Hematopoietic multipotent progenitor cell treated with erythropoietin and hydrocortisone succinate and interleukin-3 and kit ligand, for 8 days (in vitro differentiated cells): ENCODE results near the gene POU2AF1.

Experiments used
- DNase-seq: peaks from one replicate; pipeline ENCODE4 v3.0.0-alpha.2; 2015

POU2AF1 gene

DNA sequence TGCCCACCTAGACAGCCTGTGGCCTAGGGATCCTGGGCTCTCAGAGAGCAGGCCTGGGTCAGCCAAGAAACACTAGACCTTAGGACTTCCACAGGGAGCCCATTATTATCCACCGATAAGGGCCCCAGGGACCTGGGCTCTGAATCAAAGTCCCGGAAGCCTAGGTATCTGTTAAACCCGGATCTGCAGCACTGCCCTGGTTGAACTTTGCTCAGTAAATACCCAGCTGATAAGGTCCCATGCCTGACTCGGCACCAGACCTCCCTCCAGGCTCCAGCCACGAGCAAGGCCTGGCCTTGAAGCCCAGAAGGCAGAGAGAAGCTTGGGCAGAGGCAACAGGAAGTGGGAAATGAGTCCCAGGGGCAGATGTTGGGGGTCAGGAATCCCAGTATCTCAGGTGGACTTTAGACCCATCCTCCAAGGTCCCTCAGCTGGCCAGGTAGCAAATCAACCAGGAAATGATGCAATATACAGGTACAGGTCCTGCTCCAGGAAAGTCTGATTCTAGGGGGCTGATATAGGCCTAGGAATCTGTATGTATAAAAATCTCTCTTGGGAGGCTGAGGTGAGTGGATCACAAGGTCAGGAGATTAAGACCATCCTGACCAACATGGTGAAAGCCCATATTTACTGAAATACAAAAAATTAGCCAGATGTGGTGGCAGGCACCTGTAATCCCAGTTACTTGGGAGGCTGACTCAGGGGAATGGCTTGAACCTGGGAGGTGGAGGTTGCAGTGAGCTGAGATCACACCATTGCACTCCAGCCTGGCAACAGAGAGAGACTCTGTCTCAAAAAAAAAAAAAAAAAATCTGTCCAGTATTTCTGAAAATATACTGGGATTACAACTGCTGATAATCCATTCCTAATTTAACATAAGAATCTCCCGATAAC is 18.7 kb downstream of the POU2AF1 start:
- DNase-seq: no peak

DNA sequence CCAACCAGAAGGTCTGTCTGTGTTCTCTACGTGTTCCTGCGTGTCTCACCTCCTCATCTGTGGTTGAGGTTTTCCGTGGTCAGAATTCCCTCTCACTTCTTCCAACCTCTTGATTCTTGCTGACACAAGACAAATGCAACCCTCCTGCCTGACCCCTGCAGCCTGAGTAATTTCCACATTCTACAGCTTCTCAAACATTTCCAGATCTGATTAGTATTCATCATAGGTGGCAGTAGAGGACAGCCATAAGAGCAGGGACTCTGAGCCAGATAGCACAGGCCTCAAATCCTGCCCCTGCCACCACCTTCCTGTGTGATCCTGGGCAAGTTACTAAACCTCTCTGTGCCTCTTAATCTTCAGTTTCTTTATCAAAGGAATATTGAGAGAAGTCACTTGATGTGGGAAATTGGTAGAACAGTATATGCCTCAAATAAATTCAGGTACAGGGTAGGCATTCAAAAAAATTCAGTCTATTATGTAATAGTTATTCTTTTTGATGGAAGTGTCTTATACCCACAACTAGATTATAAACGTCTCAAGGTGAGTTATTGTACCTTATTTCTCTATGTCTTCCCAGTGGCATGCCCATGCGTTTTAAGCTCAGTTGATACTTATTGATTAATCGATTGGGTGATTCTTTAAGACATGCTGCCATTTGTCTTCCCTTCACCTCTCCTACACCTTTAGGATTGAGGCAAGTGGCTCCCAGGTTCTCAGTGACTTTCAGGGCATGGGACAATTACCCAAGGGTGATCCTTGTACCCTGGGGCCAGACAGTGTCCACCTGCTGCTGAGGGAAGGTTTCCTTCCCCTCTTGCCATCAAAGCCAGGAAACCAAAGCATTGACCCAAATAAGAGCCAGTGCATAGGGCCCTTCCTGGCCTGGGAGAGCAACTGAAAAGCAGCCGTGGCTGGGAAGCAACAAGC is 19.6 kb downstream of the POU2AF1 start:
- DNase-seq: no peak

DNA sequence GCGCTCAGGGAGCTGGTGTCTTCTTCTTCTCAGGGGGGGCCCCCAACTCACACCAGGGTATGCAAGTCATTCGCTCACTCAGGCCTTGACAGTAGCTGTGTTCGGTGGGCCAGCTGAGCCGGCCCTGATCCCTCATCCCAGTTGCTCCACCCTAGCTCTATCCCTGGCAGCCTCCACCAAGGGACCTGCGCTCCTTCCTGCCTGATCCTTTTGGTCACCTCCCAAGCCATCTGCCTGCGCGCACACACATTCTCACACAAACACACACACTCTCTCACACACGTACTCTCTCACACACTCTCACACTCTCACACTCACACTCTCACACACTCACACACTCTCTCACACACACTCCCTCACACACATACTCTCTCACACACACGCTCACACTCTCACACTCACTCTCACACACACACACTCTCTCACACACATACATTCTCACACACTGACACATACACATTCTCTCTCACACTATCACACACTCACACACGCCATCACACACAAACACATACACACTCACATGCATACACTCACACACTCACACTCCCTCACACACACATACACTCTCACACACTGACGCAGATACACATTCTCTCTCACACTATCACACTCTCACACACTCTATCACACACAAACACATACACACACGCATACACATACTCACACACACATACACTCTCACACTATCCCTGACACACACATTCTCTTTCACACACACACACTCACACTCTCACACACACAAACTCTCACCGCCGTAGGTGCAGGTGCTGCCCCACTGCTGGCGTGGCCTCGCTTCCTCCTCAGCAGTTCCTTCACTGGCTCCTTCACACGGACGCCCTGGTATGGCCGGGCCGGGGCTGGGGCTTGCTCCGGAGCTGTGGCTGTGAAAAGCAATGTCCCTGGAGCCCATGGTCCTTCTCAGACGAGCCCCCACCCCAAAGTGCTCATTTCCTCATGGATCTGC is 20.8 kb downstream of the POU2AF1 start:
- no peak for DNase-seq

DNA sequence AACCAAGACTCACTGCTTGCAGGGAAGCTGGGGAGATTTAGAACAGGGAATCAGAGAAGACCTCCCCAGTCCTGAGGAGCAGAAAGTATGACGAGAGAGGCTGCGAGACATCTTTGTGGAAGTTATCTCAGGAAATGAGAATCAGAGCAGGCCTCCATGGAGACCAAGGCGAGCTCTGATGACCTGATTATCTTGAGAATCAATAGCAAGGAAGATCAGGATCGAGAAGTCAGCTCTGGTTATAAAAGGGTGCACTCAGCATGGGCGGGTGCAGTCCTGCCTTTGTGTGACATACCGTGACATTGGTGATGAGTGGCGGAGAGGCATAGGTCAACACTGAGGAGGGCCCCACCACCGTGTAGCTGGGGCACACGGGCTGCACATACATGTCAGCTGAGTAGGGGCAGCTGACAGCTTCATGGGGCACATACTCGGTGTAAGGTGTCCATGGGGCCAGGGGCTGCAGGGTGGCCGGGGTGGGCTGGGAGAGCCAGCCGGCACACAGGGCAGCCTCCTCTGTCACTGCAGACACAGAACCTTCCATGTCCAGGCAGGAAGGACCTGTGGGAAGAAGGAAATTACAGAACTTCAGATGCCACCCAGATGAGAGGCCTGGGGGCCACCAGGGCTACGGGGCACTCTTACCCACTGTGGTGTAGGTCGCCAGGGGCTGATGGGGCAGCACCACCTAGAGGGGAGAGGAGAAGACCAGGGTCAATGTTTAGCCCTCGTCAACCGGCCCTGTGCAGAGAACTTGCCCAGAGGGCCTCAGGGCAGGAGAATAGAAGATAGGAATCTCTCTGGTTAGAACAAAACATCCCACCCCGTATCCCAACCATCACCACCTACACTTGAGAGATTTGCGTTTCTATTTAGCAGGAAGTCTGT is 21.7 kb downstream of the POU2AF1 start:
- DNase-seq: no peak

DNA sequence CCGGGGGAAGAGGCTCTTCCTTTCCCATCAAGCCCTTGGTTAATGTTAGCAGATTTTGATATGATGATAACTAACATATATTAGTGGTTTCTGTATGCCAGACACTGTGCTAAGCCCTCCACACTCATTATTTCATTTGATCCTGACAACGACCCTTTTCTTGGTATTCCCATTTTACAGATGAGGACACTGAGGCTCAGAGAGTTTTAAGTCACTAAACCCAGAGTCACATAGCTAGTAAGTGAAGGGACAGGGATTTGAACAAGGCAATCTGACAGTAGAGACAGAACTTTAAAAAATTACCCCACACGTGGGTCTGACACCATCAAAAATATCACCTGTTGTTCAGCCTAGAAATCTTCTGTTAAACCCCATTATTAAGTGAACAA is 22.4 kb downstream of the POU2AF1 start:
- no peak for DNase-seq

- no peak for DNase-seq
Measured at GRCh38 chr11:111355956-111356659, 23.0 kb downstream of the POU2AF1 start.

DNA sequence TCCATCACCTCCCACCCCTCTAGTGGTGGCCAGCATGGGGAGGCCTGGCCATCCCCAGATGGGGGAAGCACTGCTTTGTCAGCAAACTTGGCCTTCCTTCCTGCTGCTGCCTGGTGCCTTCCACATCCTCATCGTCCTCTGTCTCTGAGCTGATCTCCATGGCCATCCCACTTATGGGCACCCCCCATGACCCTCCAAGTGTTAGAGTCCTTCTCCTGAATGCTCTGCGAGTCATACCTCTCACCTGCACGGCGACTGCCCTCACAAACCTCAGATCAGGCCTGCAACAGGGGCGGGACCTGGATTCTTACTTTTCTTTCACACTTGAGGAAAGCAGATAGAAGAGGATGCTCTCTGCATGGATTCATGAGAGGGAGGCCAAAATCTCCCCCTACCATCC is 24.0 kb downstream of the POU2AF1 start:
- no peak for DNase-seq

DNA sequence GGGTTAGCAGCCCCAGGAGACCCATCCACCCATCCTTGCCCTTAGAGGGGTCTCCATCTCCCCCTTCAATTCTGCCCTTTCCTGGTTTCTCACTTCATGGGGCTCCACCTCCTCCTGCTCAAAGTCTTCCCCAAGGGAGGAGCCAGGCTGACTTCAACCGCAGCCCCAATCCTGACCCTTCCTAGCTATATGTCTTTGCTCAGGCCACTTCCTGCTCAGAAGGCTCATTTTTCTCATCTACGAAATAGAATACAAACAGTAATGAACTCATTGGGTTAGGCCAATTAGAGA is 24.5 kb downstream of the POU2AF1 start:
- no peak for DNase-seq

DNA sequence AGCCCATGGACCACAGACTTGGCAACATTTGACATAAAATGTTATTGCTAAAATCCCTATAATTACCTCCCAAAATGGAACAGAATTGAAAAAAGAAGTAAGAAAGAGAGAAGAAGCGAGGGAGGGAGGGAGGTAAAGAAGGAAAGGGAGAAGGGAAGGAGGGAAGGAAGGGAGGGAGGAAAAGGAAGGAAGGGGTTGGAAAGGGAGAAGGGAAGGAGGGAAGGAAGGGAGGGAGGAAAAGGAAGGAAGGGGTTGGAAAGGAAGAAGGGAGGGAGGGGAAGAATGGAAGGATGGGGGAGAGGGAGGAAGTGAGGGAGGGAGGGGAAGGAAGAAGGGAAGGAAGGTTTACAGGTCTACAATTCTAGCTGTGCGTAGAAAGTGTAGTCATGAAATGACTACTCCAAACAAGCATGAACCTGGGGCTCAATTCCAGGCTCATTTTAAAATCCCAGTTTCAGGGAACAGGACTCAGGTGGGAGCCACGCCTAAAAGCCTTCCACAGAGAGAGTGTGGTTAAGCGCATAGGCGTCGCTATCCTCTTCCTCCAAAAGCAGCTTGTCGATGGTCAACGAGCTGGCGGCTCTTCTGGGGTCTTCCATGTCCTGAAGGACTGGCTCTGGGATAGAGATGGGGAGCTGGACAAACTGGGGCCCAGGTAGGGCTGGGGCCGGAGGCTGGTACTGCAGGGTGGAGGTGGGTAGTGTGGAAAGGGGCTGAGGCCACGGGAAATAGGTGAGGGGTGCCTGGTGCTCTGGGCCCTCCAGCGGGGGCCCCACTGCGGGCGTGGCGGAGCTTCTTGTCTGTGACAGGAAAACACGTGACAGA is 25.1 kb downstream of the POU2AF1 start:
- no peak for DNase-seq

- DNase-seq: no peak
Measured at GRCh38 chr11:111352935-111353710, 26.0 kb downstream of the POU2AF1 start.

GRCh38 chr11:111352231-111352746 is 26.8 kb downstream of the POU2AF1 start:
- no peak for DNase-seq

- no peak for DNase-seq
Measured at GRCh38 chr11:111351374-111352055, 27.6 kb downstream of the POU2AF1 start.

DNA sequence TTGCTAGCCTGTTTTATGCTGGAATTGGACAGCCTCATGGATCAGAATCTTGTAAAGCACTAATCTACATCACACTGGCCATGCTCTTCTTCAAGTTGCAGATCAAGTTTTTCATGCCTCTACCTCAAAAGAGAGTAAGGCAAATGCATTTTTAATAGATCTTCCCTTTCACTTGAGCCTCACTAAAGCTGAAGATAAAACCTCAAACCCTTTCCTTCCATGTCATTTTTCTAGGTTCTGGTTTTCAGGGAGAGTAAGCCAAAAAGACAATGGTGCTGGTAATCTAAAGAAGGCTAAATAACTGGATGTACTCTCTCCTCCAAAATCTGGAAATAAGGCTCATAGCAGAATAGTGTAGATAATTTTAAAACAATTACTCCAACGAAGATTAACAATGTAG is 28.3 kb downstream of the POU2AF1 start:
- no peak for DNase-seq

DNA sequence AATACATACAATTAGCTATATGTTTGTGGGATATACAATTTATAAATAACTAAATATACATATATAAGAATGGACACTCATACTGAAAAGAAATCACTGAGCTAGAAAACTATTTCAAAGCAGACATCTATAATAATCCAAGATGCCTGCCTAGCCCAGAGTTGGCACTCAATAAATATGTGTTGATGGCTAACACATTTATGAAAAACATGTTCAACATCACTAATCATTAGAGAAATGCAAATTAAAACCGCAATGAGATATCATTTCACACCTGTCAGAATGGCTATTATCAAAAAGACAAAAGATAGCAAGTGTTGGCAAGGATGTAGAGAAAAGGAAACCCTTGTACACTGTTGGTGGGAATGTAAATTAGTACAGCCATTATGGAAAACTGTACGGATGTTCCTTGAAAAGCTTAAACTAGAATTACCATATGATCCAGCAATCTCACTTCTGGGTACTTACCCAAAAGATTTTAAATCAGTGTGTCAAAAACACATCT is 29.8 kb downstream of the POU2AF1 start:
- DNase-seq: no peak

- no peak for DNase-seq
Measured at GRCh38 chr11:111348147-111348546, 30.9 kb downstream of the POU2AF1 start.

- no peak for DNase-seq
Measured at GRCh38 chr11:111347723-111348115, 31.4 kb downstream of the POU2AF1 start.

- no peak for DNase-seq
Measured at GRCh38 chr11:111347002-111347722, 31.9 kb downstream of the POU2AF1 start.

DNA sequence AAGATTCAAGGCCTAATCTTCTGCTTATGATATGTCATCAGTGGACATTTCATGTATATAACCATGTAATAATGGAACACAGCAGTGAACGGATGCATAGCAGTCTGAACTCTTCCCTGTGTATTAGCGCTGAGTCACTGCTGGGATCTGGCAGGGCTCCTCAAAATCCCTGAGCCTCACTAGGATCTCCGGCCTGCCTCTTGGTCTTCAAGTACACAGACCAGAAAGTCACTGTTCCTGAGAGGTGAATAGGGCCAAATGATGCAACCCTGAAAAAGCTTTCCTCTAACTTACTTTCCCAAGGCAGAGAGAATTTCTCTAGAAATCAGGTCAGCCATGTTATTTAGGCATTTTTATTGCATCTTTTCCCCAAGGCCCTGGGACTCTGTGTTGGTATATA is 35.0 kb downstream of the POU2AF1 start:
- DNase-seq: no peak
